LNCAP (cell line): ENCODE measurements around the gene CCSER1.

Experiments
- CTCF ChIP-seq: fragments of 450-650 bp; IDR thresholded peaks from 2 replicates; pipeline ENCODE4 v1.5.1; 2017; ENCODE audit warnings: mild to moderate bottlenecking

The CCSER1 gene

DNA sequence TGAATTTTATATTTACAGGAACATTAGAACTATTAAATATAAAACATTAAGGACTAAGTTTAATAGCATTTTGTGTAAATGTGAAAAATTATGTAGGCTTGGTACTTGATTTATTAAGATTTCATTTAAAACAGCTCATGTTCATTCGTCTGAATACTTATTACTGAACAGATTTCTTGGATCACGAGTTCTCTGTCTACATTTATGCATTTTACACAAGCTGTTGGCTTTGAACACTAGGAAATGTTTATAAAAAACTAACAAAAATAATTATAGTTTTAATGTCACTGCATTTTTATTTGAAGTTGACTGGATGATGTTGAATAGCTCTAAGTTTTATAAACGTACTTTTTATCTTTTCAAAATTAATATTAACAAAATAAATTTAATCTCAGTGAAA is 888.7 kb downstream of the CCSER1 start:
- no peak for TF ChIP-seq CTCF

- no peak for TF ChIP-seq CTCF
These were observed 892.3 kb downstream of the CCSER1 start for GRCh38 chr4:91019513-91019912.

DNA sequence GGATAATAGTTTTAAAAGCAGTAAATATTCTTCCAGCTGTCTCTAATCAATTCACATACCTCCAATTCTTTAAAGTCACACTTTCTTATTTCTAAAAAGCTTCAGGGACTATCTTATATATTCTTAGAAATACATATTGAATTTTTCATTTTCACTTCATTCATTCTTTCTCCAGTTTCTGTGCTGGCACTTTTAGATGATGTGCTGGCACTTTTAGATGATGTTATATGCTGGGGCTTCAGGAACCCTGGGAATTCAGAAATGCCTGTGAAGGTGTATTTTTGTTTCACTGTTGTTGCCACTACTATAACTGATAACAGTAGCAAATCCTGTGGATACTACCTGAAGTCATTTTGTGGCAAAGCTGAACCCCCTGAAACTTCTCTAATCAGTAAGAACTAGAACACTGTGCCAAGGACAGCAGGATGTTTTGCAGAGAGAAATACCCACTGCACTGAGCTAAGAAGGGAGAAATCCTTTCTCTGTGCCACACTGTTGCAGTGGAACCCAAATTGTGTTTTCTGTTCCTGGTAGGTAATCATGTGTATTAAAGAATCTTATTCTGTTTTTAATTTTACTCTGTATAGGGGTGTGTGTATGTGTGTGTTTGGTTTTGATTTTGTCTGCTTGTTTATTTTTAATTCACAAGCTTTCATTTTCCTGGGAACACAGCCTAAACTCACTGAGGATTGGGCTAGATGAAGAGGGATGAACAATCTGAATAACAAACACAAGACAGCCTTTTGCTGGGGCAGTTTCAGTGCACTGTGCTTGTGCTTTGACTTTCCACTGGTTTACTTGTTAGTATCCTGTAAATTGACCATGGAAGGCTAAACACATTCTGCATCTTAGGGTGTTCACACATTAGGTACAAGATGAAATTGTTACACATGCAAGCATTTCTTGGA is 898.3 kb downstream of the CCSER1 start:
- no peak for TF ChIP-seq CTCF

DNA sequence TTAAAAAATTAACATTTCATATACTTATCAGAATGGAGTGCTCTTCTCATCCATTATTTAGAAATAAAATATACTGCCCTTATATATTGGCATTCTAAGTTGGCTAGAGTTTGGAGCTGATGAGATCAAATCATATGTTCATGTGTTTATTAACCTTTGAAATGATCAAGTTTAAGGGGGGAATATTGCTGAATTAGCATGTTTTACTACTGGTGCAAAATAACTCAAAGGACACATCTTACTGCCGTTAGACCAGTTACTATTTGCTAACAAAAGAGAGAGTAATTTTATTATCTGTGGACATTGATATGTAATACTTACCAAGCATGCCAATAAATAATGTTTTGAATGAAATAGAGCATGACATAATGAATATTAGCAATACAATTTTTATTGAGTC is 901.0 kb downstream of the CCSER1 start:
- no peak for TF ChIP-seq CTCF

GRCh38 chr4:91031761-91032160 is 904.6 kb downstream of the CCSER1 start:
- TF ChIP-seq CTCF, result no peak

DNA sequence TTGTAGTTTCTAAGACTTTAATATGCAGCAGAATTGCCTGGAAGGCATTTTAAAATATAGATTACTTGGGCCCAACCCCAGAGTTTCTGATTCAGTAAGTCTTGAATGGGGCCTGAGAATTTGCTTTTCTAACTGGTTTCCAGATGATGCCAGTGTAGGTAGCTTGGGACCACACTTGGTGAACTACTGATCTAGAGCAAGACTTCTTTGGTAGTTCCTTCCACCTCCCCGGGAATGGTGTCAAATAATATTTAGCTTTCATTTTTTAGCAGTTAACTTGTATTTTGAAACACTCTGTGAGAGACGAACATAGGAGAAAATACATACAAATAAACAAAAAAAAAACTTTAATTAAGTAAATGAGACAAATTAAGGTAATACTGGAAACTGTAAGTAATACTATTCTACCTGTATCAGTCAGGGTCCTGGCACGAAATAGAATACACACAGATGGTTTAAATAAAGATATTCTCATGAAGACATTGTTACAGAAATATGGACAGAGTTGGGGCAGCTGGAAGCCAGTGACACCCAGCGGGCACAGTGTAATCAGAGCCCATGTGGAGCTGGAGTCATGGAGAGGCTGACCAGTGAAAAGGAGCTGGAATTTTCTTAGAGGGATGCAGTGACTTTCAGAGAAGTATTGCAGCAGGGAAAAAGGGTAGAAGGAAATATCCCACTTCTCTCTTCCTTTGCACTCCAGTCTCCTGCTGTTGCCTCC is 905.7 kb downstream of the CCSER1 start:
- no peak for TF ChIP-seq CTCF

- no peak for TF ChIP-seq CTCF
These were observed 908.1 kb downstream of the CCSER1 start for GRCh38 chr4:91035276-91035675.
